ENCODE data around the gene APLNR.

DNA sequence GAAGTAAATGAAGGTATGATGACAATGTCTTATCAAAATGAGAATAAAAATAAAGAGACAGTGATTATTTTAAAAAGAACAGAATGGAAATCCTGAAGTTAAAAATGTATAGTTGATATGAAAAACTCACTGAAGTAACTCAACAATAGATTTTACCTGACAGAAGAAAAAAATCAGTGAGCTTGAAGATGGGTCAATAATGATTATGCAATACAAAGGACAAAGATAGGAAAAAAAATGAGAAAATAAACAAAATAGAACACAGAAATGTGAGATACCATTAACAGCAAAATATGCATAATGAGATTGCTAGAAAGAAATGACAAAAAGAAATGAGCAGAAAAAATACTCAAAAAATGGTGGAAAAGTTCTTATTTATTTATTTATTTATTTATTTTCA, 19.1 kb upstream of the APLNR start:
- TF ChIP-seq, protein P1, sequence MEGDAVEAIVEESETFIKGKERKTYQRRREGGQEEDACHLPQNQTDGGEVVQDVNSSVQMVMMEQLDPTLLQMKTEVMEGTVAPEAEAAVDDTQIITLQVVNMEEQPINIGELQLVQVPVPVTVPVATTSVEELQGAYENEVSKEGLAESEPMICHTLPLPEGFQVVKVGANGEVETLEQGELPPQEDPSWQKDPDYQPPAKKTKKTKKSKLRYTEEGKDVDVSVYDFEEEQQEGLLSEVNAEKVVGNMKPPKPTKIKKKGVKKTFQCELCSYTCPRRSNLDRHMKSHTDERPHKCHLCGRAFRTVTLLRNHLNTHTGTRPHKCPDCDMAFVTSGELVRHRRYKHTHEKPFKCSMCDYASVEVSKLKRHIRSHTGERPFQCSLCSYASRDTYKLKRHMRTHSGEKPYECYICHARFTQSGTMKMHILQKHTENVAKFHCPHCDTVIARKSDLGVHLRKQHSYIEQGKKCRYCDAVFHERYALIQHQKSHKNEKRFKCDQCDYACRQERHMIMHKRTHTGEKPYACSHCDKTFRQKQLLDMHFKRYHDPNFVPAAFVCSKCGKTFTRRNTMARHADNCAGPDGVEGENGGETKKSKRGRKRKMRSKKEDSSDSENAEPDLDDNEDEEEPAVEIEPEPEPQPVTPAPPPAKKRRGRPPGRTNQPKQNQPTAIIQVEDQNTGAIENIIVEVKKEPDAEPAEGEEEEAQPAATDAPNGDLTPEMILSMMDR (conservative IDR thresholded peaks at IDR 0.05; ENCODE audit: low read length): no peak
- TF ChIP-seq EZH2phosphoT487 (IDR thresholded peaks at IDR 0.05; ENCODE audit: borderline replicate concordance, low read depth, low read length): no peak
